ENCODE results near the gene IL1RAP.

GRCh38 chr3:190532731-190533203 is 18.9 kb downstream of the IL1RAP start:
- TF ChIP-seq RARB (CRISPR knock-in tag; IDR thresholded peaks at IDR 0.05) (no peak), TOX (CRISPR knock-in tag; IDR thresholded peaks at IDR 0.05; ENCODE audit: borderline replicate concordance) (no peak), ZFP30 (CRISPR knock-in tag; IDR thresholded peaks at IDR 0.05) (no peak), CSDC2 (CRISPR knock-in tag; IDR thresholded peaks at IDR 0.05) (no peak), PATZ1 (CRISPR knock-in tag; IDR thresholded peaks at IDR 0.05; ENCODE audit: borderline replicate concordance) (no peak), ZNF70 (CRISPR knock-in tag; IDR thresholded peaks at IDR 0.05) (no peak), CSRNP3 (CRISPR knock-in tag; IDR thresholded peaks at IDR 0.05) (no peak), POU6F1 (CRISPR knock-in tag; IDR thresholded peaks at IDR 0.05; ENCODE audit: borderline replicate concordance, low read depth) (no peak), ZFP3 (CRISPR knock-in tag; IDR thresholded peaks at IDR 0.05) (no peak), GLIS3 (CRISPR knock-in tag; IDR thresholded peaks at IDR 0.05) (no peak)

Measured in SK-N-SH treated with all-trans-retinoic acid at 6 μM for 48 hours (cell line).